Prostate gland (tissue), 2 donors: ENCODE measurements around the gene DCST2.

ENCODE experiments used
- POLR2A ChIP-seq: fragments of 450-650 bp; IDR thresholded peaks from one replicate; pipeline ENCODE4 v1.6.1; 2016; ENCODE audit warnings: antibody characterized with exemption, mild to moderate bottlenecking
- TF ChIP-seq, protein P1 (sequence below), 4 experiments: fragments of 200-600 bp in 2 of 4; fragments of 450-650 bp in 2 of 4; sonication (generic) in 2 of 4; IDR thresholded peaks; 1 replicate in 3 of 4; 2 replicates in 1 of 4; pipeline ENCODE4 v1.5.1; 2016 to 2019; ENCODE audit warnings: antibody characterized with exemption in 4 of 4, mild to moderate bottlenecking in 2 of 4, moderate library complexity in 2 of 4

DNA sequence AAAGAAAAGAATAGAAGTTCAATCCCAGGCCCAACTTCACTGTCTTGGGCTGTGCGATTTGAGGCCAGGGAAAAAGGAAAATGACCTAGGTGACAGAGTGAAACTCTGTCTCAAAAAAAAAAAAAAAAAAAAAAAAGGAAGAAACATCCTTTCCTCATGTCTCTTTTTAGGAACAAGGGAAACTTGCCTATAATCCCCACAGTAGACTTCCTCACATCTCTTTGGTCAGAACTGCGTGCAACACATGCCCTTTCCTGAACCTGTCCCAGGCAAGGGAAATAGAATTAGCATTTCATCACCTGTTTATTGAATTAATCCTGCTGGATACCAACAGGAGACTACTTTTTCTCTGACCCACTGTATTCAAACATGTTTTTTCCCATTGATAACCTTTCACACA, 2.4 kb upstream of the DCST2 start:
- TF ChIP-seq, protein P1, sequence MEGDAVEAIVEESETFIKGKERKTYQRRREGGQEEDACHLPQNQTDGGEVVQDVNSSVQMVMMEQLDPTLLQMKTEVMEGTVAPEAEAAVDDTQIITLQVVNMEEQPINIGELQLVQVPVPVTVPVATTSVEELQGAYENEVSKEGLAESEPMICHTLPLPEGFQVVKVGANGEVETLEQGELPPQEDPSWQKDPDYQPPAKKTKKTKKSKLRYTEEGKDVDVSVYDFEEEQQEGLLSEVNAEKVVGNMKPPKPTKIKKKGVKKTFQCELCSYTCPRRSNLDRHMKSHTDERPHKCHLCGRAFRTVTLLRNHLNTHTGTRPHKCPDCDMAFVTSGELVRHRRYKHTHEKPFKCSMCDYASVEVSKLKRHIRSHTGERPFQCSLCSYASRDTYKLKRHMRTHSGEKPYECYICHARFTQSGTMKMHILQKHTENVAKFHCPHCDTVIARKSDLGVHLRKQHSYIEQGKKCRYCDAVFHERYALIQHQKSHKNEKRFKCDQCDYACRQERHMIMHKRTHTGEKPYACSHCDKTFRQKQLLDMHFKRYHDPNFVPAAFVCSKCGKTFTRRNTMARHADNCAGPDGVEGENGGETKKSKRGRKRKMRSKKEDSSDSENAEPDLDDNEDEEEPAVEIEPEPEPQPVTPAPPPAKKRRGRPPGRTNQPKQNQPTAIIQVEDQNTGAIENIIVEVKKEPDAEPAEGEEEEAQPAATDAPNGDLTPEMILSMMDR (IDR thresholded peaks at IDR 0.05) = no peak
- TF ChIP-seq POLR2A = no peak
